H9 (cell line): ENCODE measurements around the gene TERT. TPM values are rescaled to one million over a fixed set of nuclear protein-coding genes. Genes with fewer than 3 reads are reported as not detected.

Experiments
- DNase-seq: peaks from one replicate; pipeline ENCODE4 v3.0.0-alpha.2; 2017
- H2AFZ ChIP-seq: one replicate; pipeline ENCODE4 v1.6.1; 2013; ENCODE audit warnings: mild to moderate bottlenecking, low read length, control low read depth, moderate library complexity
- H2AK5ac ChIP-seq: 2 replicates; pipeline ENCODE4 v1.6.1; 2013; ENCODE audit warnings: low read length, control low read depth, mixed read lengths; ENCODE audit not compliant: insufficient read length
- H2BK120ac ChIP-seq: one replicate; pipeline ENCODE4 v1.6.1; 2013; ENCODE audit warnings: low read depth, mild to moderate bottlenecking, low read length, control low read depth, inconsistent platforms; ENCODE audit not compliant: poor library complexity, severe bottlenecking
- H2BK12ac ChIP-seq: 2 replicates; pipeline ENCODE4 v1.6.1; 2013; ENCODE audit warnings: low read length, control low read depth, mixed read lengths, low read depth; ENCODE audit not compliant: insufficient read length
- H2BK15ac ChIP-seq: 2 replicates; pipeline ENCODE4 v1.6.1; 2013; ENCODE audit warnings: low read depth, low read length, control low read depth
- H2BK20ac ChIP-seq: one replicate; pipeline ENCODE4 v1.6.1; 2013; ENCODE audit warnings: low read depth, mild to moderate bottlenecking, low read length, control low read depth, inconsistent platforms; ENCODE audit not compliant: poor library complexity, severe bottlenecking
- H2BK5ac ChIP-seq: 2 replicates; pipeline ENCODE4 v1.6.1; 2013; ENCODE audit warnings: low read length, control low read depth, mixed read lengths; ENCODE audit not compliant: insufficient read length
- H3K14ac ChIP-seq: 2 replicates; pipeline ENCODE4 v1.6.1; 2013; ENCODE audit warnings: low read length, control low read depth; ENCODE audit not compliant: insufficient read depth
- H3K18ac ChIP-seq: 2 replicates; pipeline ENCODE4 v1.6.1; 2013; ENCODE audit warnings: low read depth, mild to moderate bottlenecking, mixed read lengths, low read length, control low read depth; ENCODE audit not compliant: insufficient read length
- H3K23ac ChIP-seq: 2 replicates; pipeline ENCODE4 v1.6.1; 2013; ENCODE audit warnings: low read length, control low read depth, mixed read lengths, low read depth; ENCODE audit not compliant: insufficient read length
- H3K23me2 ChIP-seq: 2 replicates; pipeline ENCODE4 v1.6.1; 2013; ENCODE audit warnings: low read depth, mild to moderate bottlenecking, mixed read lengths, low read length, control low read depth; ENCODE audit not compliant: insufficient read length, poor library complexity, severe bottlenecking
- H3K27ac ChIP-seq: 2 replicates; pipeline ENCODE4 v1.5.1; 2013; ENCODE audit warnings: low read length, control low read depth, mixed read lengths, low read depth; ENCODE audit not compliant: insufficient read length
- H3K27me3 ChIP-seq: 2 replicates; pipeline ENCODE4 v1.6.1; 2013; ENCODE audit warnings: low read length, control low read depth, inconsistent platforms; ENCODE audit not compliant: insufficient read depth
- H3K4ac ChIP-seq: 2 replicates; pipeline ENCODE4 v1.6.1; 2013; ENCODE audit warnings: low read depth, mild to moderate bottlenecking, control low read depth, inconsistent platforms, low read length, moderate library complexity
- H3K4me1 ChIP-seq: 2 replicates; pipeline ENCODE4 v1.6.1; 2013; ENCODE audit warnings: low read length, control low read depth, inconsistent platforms; ENCODE audit not compliant: insufficient read depth
- H3K4me2 ChIP-seq: 2 replicates; pipeline ENCODE4 v1.6.1; 2013; ENCODE audit warnings: low read length, control low read depth, mixed read lengths; ENCODE audit not compliant: insufficient read length, insufficient read depth
- H3K56ac ChIP-seq: 2 replicates; pipeline ENCODE4 v1.6.1; 2013; ENCODE audit warnings: low read depth, mild to moderate bottlenecking, mixed read lengths, low read length, control low read depth; ENCODE audit not compliant: insufficient read length
- H3K79me1 ChIP-seq: 2 replicates; pipeline ENCODE4 v1.6.1; 2013; ENCODE audit warnings: low read depth, mild to moderate bottlenecking, moderate library complexity, low read length, control low read depth, inconsistent platforms; ENCODE audit not compliant: insufficient read depth, poor library complexity, severe bottlenecking
- H3K79me2 ChIP-seq: 2 replicates; pipeline ENCODE4 v1.6.1; 2013; ENCODE audit warnings: low read length, control low read depth, inconsistent platforms; ENCODE audit not compliant: insufficient read depth
- H3K9ac ChIP-seq: 2 replicates; pipeline ENCODE4 v1.6.1; 2013; ENCODE audit warnings: low read length, control low read depth, mixed read lengths; ENCODE audit not compliant: insufficient read length; ENCODE audit errors: extremely low read depth
- H3K9me3 ChIP-seq: one replicate; pipeline ENCODE4 v1.6.1; 2013; ENCODE audit warnings: low read depth, low read length, inconsistent platforms; ENCODE audit not compliant: control insufficient read depth
- H3T11ph ChIP-seq: one replicate; pipeline ENCODE4 v1.6.1; 2013; ENCODE audit warnings: mild to moderate bottlenecking, low read length, control low read depth, inconsistent platforms
- H4K20me1 ChIP-seq: one replicate; pipeline ENCODE4 v1.6.1; 2013; ENCODE audit not compliant: control insufficient read depth, insufficient read length, insufficient read depth
- H4K5ac ChIP-seq: 2 replicates; pipeline ENCODE4 v1.6.1; 2013; ENCODE audit warnings: low read depth, mild to moderate bottlenecking, mixed read lengths, low read length, control low read depth; ENCODE audit not compliant: insufficient read length
- H4K8ac ChIP-seq: replicated peaks from 2 replicates; pipeline ENCODE4 v1.6.1; 2013; ENCODE audit warnings: low read length, control low read depth, mixed read lengths, low read depth; ENCODE audit not compliant: insufficient read length
- H4K91ac ChIP-seq: 2 replicates; pipeline ENCODE4 v1.6.1; 2013; ENCODE audit warnings: low read depth, mild to moderate bottlenecking, moderate library complexity, mixed read lengths, low read length, control low read depth; ENCODE audit not compliant: insufficient read length
- H3K27ac Mint-ChIP-seq, 3 experiments: 2 replicates in 2 of 3; 3 replicates in 1 of 3; pipeline ENCODE4 v1.8.0; 2020 to 2021; ENCODE audit warnings: mixed read lengths in 3 of 3, mild to moderate bottlenecking in 1 of 3, moderate library complexity in 1 of 3
- H3K27me3 Mint-ChIP-seq: 2 replicates; pipeline ENCODE4 v1.8.0; 2021; ENCODE audit warnings: low read depth, mild to moderate bottlenecking, moderate library complexity, mixed read lengths
- H3K36me3 Mint-ChIP-seq, 3 experiments: 2 replicates in 2 of 3; 3 replicates in 1 of 3; pipeline ENCODE4 v1.8.0; 2020 to 2021; ENCODE audit warnings: low read depth in 3 of 3, mixed read lengths in 3 of 3; ENCODE audit not compliant: insufficient read depth in 1 of 3
- H3K4me1 Mint-ChIP-seq, 2 experiments: 2 replicates each; pipeline ENCODE4 v1.8.0; 2020; ENCODE audit warnings: mixed read lengths in 2 of 2
- H3K4me3 Mint-ChIP-seq, 2 experiments: 2 replicates in 1 of 2; 3 replicates in 1 of 2; pipeline ENCODE4 v1.8.0; 2020 to 2021; ENCODE audit warnings: mild to moderate bottlenecking in 2 of 2, mixed read lengths in 2 of 2, moderate library complexity in 1 of 2
- H3K9me3 Mint-ChIP-seq, 2 experiments: 2 replicates in 1 of 2; 3 replicates in 1 of 2; pipeline ENCODE4 v1.8.0; 2020; ENCODE audit warnings: mild to moderate bottlenecking in 2 of 2, mixed read lengths in 2 of 2, moderate library complexity in 1 of 2
- WGBS: extraction: QIAGEN DNeasy Blood & Tissue Kit; methylation state at CpG from one replicate; pipeline ENCODE4 v1.1.7; 2013; ENCODE audit warnings: missing lambda C conversion rate, low lambda C conversion rate, mixed read lengths; ENCODE audit not compliant: insufficient read length; ENCODE audit errors: extremely low coverage; 5-methylcytosine and 5-hydroxymethylcytosine counted together
- total RNA-seq: library from RNA; stranded (reverse); gene quantifications from 2 replicates; pipeline ENCODE4 v1.2.1, GENCODE V29; 2021
- TF ChIP-seq, protein P1 (sequence below): fragments of 200-600 bp; sonication (generic); conservative IDR thresholded peaks from 3 replicates; pipeline ENCODE4 v1.8.0; 2021; ENCODE audit warnings: antibody characterized with exemption, mild to moderate bottlenecking

TERT gene
- total RNA-seq, 1 experiment from 2014 or later: 15.5 TPM

- no peaks in the 10 kb centered on the region; a peak in 1 of 7 replicates for H3K36me3 Mint-ChIP-seq
- Histone ChIP-seq H3K79me1 (no peaks in the 10 kb centered on the region), H3K56ac (no peak overlapping the region), H2AFZ (no peak overlapping the region), H4K8ac (no peak overlapping the region), H3K9ac (no peak overlapping the region), H3K79me2 (no peaks in the 10 kb centered on the region), H2BK5ac (no peak overlapping the region), H4K91ac (no peak overlapping the region), H2BK15ac (no peak overlapping the region), H3K23me2 (no peaks in the 10 kb centered on the region), H3K4me1 (no peaks in the 10 kb centered on the region), H3K27me3 (no peaks in the 10 kb centered on the region), H4K20me1 (no peaks in the 10 kb centered on the region), H2BK120ac (no peak overlapping the region), H3K18ac (no peak overlapping the region), H3T11ph (no peak overlapping the region), H3K14ac (no peak overlapping the region), H3K9me3 (no peaks in the 10 kb centered on the region), H2BK20ac (no peak overlapping the region), H3K4me2 (no peak overlapping the region), H2BK12ac (no peak overlapping the region), H3K27ac (no peak overlapping the region), H3K23ac (no peak overlapping the region), H2AK5ac (no peak overlapping the region), H4K5ac (no peak overlapping the region), H3K4ac (no peak overlapping the region)
- WGBS: no CpG with 5 or more reads among the region's 9 CpGs
- peaks cover 0 to 8% of the 10 kb centered on the region in 2 experiments; a peak in 3 of 5 replicates for H3K9me3 Mint-ChIP-seq
- H3K27ac Mint-ChIP-seq: no peak overlapping the region
- peaks cover 10% of the 10 kb centered on the region for H3K27me3 Mint-ChIP-seq
- peaks cover 3 to 6% of the 10 kb centered on the region in 2 experiments; a peak in 2 of 4 replicates for H3K4me1 Mint-ChIP-seq
- TF ChIP-seq, protein P1, sequence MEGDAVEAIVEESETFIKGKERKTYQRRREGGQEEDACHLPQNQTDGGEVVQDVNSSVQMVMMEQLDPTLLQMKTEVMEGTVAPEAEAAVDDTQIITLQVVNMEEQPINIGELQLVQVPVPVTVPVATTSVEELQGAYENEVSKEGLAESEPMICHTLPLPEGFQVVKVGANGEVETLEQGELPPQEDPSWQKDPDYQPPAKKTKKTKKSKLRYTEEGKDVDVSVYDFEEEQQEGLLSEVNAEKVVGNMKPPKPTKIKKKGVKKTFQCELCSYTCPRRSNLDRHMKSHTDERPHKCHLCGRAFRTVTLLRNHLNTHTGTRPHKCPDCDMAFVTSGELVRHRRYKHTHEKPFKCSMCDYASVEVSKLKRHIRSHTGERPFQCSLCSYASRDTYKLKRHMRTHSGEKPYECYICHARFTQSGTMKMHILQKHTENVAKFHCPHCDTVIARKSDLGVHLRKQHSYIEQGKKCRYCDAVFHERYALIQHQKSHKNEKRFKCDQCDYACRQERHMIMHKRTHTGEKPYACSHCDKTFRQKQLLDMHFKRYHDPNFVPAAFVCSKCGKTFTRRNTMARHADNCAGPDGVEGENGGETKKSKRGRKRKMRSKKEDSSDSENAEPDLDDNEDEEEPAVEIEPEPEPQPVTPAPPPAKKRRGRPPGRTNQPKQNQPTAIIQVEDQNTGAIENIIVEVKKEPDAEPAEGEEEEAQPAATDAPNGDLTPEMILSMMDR: no peak
- no peak for DNase-seq
- H3K4me3 Mint-ChIP-seq: no peak overlapping the region
Observed at GRCh38 chr5:1220351-1220750, 74.5 kb downstream of the TERT start.
